Measurements from ENCODE around the gene PAK3. TPM values are rescaled to one million over a fixed set of nuclear protein-coding genes. Genes with fewer than 3 reads are reported as not detected.

The PAK3 gene
- under 1 TPM; 0.15 to 0.71 (median 0.51) TPM for total RNA-seq
- polyA plus RNA-seq: under 1 TPM; 0.04 to 0.06 (median 0.04) TPM
- long read RNA-seq, donor 1: 0 reads
- long read RNA-seq, donor 2: 0 reads

DNA sequence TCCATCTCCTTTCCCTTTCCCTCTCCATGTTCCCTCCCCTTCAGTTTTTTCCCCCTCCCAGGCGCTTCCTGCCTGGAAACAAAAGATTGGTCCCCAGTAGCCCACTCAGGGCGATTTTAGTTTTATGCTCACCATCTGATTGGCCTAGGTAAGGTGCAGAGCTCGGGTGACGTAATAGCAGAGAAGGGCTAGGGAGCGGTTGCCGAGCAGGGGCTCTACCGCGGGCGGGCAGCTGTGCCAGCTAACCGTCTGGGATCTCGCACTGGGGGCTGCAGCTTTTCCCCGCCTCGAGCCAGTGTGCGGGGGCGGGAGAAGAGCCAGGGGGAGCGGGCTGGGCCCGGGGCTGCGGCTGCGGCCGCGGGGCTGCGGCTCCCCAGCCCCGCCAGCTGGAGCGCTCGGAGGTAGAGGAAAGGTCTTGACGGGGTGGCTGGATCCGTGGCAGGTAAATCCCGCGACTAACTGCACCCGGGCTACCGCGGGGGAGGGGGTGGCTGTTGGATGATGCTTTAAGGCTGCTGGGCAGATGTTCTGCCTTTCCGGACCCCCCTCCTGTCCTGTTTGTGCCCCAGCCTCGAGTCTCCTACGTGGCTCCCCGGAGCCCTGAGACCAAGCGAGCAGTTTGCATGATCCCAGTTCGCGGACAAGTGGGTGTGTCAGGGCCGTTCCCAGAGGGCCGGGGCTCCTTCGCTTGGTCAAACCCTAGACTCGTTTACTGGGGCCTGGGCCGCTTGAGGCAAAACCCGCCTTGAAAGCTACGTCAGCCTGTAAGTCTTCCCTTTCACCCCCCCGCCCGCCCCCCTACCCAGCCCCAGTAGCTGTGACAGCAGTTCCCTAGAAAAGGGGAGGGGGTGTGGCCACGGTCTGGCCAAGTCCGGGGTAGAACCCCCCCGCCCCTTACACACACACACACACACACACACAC, at the start of gene PAK3:
TSS of gene PAK3 (plus strand) at position 218 of the 922 bp plus-strand sequence. CDS start 26,913 bp downstream, outside the sequence.
- H3K27me3 ChIP-seq (ENCODE audit: insufficient read depth in 3 of 3, low read length in 2 of 3): peaks cover 0 to 46% (median 3%) of the 10 kb centered on the region in 3 donors
- H3K36me3 ChIP-seq (ENCODE audit: insufficient read depth in 1 of 2, low read depth in 1 of 2): no peaks in the 10 kb centered on the region
- TF ChIP-seq, protein P1, sequence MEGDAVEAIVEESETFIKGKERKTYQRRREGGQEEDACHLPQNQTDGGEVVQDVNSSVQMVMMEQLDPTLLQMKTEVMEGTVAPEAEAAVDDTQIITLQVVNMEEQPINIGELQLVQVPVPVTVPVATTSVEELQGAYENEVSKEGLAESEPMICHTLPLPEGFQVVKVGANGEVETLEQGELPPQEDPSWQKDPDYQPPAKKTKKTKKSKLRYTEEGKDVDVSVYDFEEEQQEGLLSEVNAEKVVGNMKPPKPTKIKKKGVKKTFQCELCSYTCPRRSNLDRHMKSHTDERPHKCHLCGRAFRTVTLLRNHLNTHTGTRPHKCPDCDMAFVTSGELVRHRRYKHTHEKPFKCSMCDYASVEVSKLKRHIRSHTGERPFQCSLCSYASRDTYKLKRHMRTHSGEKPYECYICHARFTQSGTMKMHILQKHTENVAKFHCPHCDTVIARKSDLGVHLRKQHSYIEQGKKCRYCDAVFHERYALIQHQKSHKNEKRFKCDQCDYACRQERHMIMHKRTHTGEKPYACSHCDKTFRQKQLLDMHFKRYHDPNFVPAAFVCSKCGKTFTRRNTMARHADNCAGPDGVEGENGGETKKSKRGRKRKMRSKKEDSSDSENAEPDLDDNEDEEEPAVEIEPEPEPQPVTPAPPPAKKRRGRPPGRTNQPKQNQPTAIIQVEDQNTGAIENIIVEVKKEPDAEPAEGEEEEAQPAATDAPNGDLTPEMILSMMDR (IDR thresholded peaks at IDR 0.05): no peak
- ATAC-seq (peak; percentile 36 to 68 (median 59)), DNase-seq (peak in 1 of 2 donors; percentile 25)
- no peaks in the 10 kb centered on the region for H3K9me3 ChIP-seq
- no peak within 1 kb of the TSS for H3K27ac ChIP-seq
- WGBS, 3 donors: 3 to 16% (median 3%) methylated on average over 21 to 43 of the region's 51 CpGs
- intact Hi-C loops (cut with DNase I): no loop called here
- peak within 1 kb of the TSS; percentile 64 for H3K4me3 ChIP-seq
- no peaks in the 10 kb centered on the region for H3K4me1 ChIP-seq

DNA sequence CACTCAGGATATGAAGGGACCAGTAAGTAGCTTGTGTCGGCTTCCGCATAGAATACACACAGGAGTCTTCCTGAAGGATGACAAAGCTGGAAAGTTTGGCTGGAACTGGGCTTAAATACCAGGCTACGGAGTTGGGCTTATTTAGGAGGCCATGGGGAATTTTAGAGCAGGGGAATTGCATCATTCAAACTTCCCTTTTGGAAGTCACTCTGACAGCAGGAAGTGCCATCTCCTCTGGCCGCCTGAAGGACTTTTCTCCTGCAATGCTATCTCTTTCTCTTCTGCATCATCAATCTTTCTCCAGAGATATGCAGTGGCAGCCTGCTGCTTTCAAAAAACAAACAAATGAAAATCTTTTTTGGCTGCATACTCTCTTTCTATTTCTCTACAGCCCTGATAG, 48.4 kb upstream of the PAK3 start:
- intact Hi-C loops (cut with DNase I): no loop called here
- H3K36me3 ChIP-seq (ENCODE audit: insufficient read depth in 1 of 2, low read depth in 1 of 2): no peaks in the 10 kb centered on the region
- 47 to 59% (median 51%) methylated on average over 4 of the region's 4 CpGs for WGBS, 3 donors
- no peak overlapping the region for H3K27ac ChIP-seq
- no peak overlapping the region for H3K4me3 ChIP-seq
- DNase-seq (no peak), ATAC-seq (no peak)
- H3K4me1 ChIP-seq: no peaks in the 10 kb centered on the region
- TF ChIP-seq, protein P1 (IDR thresholded peaks at IDR 0.05): no peak
- H3K27me3 ChIP-seq (ENCODE audit: insufficient read depth in 3 of 3, low read length in 2 of 3): peaks cover 0 to 38% (median 0%) of the 10 kb centered on the region in 3 donors
- H3K9me3 ChIP-seq: no peaks in the 10 kb centered on the region

DNA sequence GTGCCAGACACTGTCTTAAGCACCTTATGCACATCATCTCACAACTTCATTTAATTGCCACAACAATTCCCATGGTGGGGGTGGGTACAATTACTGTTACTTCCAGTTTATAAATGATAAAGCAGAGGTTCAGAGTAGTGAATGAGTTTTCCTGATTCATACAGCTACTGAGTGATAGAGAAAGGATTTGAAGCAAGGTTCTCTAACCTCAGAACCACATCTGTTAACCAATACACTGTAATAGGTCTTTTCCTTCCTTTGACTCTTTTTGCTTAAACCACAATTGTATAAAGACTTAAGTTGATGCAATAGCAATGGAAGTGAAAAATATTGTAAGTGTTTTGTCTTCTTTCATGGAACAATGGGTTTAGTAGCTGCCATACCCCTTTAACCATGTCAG, 43.5 kb upstream of the PAK3 start:
- intact Hi-C loops (cut with DNase I): no loop called here
- Histone ChIP-seq H3K9me3 (no peaks in the 10 kb centered on the region), H3K4me1 (no peaks in the 10 kb centered on the region), H3K27me3 (ENCODE audit: insufficient read depth in 3 of 3, low read length in 2 of 3) (peaks cover 0 to 32% (median 0%) of the 10 kb centered on the region in 3 donors), H3K27ac (no peak overlapping the region), H3K4me3 (no peak overlapping the region), H3K36me3 (ENCODE audit: insufficient read depth in 1 of 2, low read depth in 1 of 2) (no peaks in the 10 kb centered on the region)
- TF ChIP-seq, protein P1 (IDR thresholded peaks at IDR 0.05): no peak
- DNase-seq: no peak
- ATAC-seq: no peak

DNA sequence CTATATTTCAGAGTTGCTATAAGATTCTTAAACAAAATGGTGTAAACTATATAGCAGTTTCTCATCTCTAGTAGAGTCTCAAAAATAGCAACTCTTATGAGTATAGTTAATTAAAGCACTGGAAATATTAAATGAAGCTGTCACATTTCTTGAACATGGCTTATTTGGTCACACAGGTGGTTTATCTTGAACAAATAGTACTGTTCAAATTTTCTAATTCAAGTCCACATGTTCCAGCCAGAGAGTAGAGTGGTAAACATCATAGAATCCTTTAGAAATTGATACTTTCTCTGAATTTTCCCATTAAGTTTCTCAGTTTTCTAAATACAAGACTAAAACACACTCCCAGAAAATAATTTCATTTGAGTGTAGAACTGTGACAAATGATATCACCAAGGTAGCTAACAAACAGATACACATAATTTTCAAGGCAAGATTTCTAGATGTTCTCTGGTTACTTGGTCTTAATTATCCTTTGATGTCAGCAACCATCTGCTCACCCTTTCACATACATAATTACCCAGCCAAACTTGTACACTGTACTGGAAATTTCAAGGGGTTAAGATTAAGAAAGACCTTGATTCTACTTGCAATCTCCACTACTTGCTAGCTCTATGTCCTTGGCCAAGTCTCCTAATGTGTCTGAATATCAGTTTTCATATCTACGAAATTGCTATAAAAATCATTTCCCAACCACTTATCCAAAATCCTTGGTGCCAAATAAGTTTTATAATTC, 24.3 kb upstream of the PAK3 start:
- H3K27me3 ChIP-seq (ENCODE audit: insufficient read depth in 3 of 3, low read length in 2 of 3): peaks cover 0 to 41% (median 0%) of the 10 kb centered on the region in 3 donors

More for the DNA sequence above, 24.3 kb upstream of the PAK3 start:
- H3K9me3 ChIP-seq: no peaks in the 10 kb centered on the region
- no peaks in the 10 kb centered on the region for H3K4me1 ChIP-seq
- no peak overlapping the region for H3K4me3 ChIP-seq
- WGBS, 3 donors: 22 to 42% (median 32%) methylated on average over 1 of the region's 1 CpG
- no peak for ATAC-seq
- H3K36me3 ChIP-seq (ENCODE audit: insufficient read depth in 1 of 2, low read depth in 1 of 2): no peaks in the 10 kb centered on the region
- no peak overlapping the region for H3K27ac ChIP-seq
- no peak for DNase-seq
- intact Hi-C loops (cut with DNase I): no loop called here
- TF ChIP-seq, protein P1 (IDR thresholded peaks at IDR 0.05): no peak
